Measurements from ENCODE around the gene HEBP2. TPM values are rescaled to one million over a fixed set of nuclear protein-coding genes. Genes with fewer than 3 reads are reported as not detected.

The HEBP2 gene
- total RNA-seq, result 18.6 and 30.6 TPM in 2 replicates

GRCh38 chr6:138403801-138404665, at the start of gene HEBP2:
Gene HEBP2, plus strand, starts transcription at chr6:138404223. Its CDS starts 273 bp downstream, at chr6:138404496.

GRCh38 chr6:138377844-138378243, 26.2 kb upstream of the HEBP2 start, which contains the start of gene SMIM28:
Gene SMIM28, plus strand, starts transcription at chr6:138377905. Its CDS starts 168 bp downstream, at chr6:138378073.

Other genes with a start within 250 kb of the HEBP2 start
- 2.6 and 3.9 TPM in 2 replicates for gene ARFGEF3, start 242.3 kb upstream of the HEBP2 start, total RNA-seq
- not detected in 2 replicates for gene PBOV1, start 185.7 kb upstream of the HEBP2 start, total RNA-seq
- not detected in 2 replicates for gene SMIM28, start 26.3 kb upstream of the HEBP2 start, total RNA-seq
- 9.3 and 11.8 TPM in 2 replicates for gene NHSL1, start 95.3 kb downstream of the HEBP2 start, total RNA-seq

All from mesangial cell (primary cell).